ENCODE measurements around the gene PRICKLE3. TPM values are rescaled to one million over a fixed set of nuclear protein-coding genes. Genes with fewer than 3 reads are reported as not detected.

Gene PRICKLE3, protein sequence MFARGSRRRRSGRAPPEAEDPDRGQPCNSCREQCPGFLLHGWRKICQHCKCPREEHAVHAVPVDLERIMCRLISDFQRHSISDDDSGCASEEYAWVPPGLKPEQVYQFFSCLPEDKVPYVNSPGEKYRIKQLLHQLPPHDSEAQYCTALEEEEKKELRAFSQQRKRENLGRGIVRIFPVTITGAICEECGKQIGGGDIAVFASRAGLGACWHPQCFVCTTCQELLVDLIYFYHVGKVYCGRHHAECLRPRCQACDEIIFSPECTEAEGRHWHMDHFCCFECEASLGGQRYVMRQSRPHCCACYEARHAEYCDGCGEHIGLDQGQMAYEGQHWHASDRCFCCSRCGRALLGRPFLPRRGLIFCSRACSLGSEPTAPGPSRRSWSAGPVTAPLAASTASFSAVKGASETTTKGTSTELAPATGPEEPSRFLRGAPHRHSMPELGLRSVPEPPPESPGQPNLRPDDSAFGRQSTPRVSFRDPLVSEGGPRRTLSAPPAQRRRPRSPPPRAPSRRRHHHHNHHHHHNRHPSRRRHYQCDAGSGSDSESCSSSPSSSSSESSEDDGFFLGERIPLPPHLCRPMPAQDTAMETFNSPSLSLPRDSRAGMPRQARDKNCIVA
- polyA plus RNA-seq (ENCODE audit: insufficient read length in 4 of 4), result 1 to 10 TPM; 4.2 to 6.5 (median 4.9) TPM

DNA sequence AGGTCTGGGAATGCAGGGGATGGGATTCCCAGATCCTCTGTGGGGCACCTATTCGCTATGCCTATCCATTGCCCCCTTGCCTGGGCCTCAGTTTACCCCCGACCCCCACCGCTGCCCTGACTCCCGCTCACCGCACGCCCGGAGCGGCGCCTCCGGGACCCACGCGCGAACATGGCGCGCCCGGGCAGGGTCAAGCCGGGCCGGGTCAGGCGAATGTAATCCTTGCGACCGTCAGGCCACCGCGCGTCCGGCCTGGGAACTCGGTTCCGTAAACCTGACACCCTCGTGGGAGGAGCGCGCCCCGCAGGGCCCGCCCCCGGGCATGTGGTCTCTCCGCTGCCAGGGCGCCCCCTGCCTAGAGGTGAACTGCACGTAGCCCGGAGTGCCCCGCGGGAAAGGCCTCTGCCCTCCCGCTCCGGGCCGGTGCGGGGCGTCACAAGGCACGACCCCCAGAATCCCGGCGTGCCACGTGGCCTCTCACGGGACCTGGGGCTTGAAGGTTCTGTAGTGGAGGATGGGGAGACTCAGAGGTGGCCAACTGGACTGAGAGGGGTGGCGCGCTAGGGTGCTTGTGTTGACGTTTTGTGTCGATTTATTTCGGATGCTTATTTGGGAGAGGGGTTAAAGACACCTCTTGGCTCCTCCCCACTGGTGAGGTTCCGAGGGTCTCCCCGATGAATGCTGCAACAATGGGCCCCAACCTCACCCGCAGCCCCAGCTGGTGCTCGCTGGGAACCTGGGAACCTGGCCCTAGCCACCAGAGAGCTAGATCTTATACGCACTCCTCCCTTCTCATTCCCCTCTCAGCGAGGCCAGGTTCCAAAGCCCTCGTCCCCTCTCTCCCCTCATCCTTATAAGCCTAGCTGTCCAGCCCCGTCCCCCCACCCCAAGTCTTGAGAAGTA is at the start of gene PRICKLE3:
Gene PRICKLE3, minus strand, starts transcription at position 249 of the 903 bp plus-strand sequence. Its CDS starts 76 bp downstream, at position 173.
- no peak for DNase-seq (ENCODE audit: low read depth in 4 of 4, low spot score in 2 of 4)

- DNase-seq (ENCODE audit: low read depth in 4 of 4, low spot score in 2 of 4), result no peak
Measured at GRCh38 chrX:49233887-49234555, 47.8 kb upstream of the PRICKLE3 start.

DNA sequence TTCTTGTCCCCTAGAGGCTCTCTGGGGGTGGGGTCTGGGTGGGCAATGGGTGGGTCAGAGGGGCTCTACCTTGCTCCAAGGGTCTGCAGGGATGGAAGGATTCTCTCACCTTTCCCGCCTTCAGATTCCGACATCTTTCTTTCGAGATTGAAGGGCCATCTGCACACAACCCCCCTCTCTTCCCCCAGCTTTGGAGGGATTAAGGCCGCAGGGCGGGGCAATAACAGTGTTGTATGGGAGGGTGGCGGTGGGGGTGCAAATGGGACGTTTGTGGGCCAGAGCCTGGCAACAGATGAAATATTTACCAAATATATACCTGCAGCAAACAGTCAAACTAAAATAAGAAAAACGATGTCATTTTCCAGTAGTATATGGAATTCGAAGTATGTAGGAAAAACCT is 47.0 kb upstream of the PRICKLE3 start, which contains the start of gene CACNA1F:
Gene CACNA1F, minus strand, starts transcription at position 165 of the 400 bp plus-strand sequence. Its CDS starts 31 bp downstream, at position 134.
- no peak for DNase-seq (ENCODE audit: low read depth in 4 of 4, low spot score in 2 of 4)

GRCh38 chrX:49232525-49232924 is 46.4 kb upstream of the PRICKLE3 start:
- DNase-seq (ENCODE audit: low read depth in 4 of 4, low spot score in 2 of 4), result no peak

- DNase-seq (ENCODE audit: low read depth in 4 of 4, low spot score in 2 of 4), result no peak
Measured at GRCh38 chrX:49231333-49232000, 45.3 kb upstream of the PRICKLE3 start.

- no peak for DNase-seq (ENCODE audit: low read depth in 4 of 4, low spot score in 2 of 4)
Measured at GRCh38 chrX:49230500-49231232, 44.5 kb upstream of the PRICKLE3 start.

DNA sequence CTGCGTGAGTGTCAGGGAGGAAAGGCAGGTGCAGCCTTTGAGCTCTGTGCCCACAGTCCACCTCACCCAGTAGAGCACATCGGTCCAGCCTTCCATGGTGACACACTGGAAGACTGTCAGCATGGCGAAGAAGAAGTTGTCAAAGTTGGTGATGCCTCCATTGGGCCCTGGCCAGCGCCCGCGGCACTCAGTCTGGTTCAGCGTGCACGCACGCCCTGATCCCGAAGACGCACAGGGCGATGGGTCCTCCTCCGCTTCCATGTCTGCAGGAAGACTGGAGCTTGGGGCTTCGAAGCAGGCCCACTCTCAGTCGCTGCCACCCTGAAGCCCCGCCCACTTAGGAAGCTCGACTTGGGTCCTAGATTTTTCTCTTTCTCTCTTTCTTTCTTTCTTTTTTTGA is 42.0 kb upstream of the PRICKLE3 start:
- no peak for DNase-seq (ENCODE audit: low read depth in 4 of 4, low spot score in 2 of 4)

DNA sequence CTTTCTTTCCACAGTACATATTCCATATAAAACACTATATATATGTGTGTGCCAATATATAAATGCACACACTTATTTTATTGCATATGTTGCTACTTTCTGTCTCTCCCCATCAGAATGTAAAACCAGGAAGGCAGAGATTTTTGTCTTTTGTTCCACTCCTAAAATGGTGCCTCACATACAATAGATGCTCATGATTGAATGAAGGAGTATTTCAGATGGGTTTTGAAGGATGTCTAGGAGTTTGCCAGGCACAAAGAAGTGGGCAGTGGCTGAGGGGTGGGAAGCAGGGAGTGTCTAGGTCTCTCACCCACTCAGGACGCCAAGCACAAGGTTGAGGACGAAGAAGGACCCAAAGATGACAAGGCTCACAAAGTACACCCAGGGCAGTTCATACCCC is 41.6 kb upstream of the PRICKLE3 start:
- no peak for DNase-seq (ENCODE audit: low read depth in 4 of 4, low spot score in 2 of 4)

- no peak for DNase-seq (ENCODE audit: low read depth in 4 of 4, low spot score in 2 of 4)
Measured at GRCh38 chrX:49226946-49227345, 40.8 kb upstream of the PRICKLE3 start.

DNA sequence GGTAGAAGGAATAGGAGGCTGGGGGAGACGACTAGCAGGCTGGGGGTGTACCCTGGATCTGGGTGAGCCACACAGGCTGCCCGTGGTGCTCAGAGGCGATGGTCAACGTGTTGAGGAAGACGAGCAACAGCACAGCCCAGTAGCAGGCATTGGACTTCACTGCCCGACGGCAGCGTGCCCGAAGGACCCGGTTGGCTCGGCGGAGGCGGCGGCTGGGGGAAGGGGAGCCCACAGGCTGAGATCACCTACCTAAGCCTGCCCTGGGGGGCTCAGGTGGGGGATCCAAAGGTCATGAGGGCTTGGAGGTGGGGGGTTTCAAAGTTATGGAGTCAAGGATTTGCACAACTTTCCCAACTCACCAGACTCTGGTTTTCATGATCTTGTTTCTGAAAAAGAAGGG is 39.7 kb upstream of the PRICKLE3 start:
- DNase-seq (ENCODE audit: low read depth in 4 of 4, low spot score in 2 of 4), result no peak

DNA sequence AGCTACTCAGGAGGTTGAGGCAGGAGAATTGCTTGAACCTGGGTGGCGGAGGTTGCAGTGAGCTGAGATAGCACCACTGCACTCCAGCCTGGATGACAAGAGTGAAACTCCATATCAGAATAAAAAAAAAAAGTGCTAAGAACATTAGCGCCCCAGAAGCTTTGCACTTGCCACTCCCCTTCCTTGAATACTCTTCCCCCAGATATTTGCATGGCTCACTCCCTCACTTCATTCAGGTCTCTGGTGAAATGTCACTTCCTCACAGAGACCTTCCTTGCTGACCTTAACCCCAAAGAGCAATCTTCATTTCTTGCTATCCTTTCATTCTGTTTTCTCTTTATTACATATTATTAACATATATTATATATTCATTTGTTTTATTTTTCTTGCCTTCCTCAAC is 35.7 kb upstream of the PRICKLE3 start:
- DNase-seq (ENCODE audit: low read depth in 4 of 4, low spot score in 2 of 4), result no peak

DNA sequence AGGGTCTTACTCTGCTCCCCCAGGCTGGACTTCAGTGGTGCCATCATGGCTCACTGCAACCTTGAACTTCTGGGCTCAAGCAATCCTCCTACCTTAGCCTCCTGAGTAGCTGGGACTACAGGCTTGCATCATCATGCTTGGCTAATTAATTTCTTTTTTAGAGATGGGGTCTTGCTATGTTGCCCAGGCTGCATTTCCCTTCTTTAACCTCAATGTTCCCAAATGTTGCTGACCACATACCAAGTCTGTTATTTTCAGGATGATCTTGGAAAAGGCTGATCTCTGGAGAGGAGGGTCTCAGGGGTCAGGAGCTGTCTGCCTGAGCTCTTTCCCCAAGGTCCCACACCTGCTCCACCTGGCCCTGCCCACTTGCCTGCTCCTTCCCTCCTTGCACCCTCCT is 33.9 kb upstream of the PRICKLE3 start:
- DNase-seq (ENCODE audit: low read depth in 4 of 4, low spot score in 2 of 4), result no peak

GRCh38 chrX:49214996-49215526 is 28.9 kb upstream of the PRICKLE3 start:
- DNase-seq (ENCODE audit: low read depth in 4 of 4, low spot score in 2 of 4), result no peak

- DNase-seq (ENCODE audit: low read depth in 4 of 4, low spot score in 2 of 4), result no peak
Measured at GRCh38 chrX:49214416-49214815, 28.2 kb upstream of the PRICKLE3 start.

GRCh38 chrX:49212861-49213260 is 26.7 kb upstream of the PRICKLE3 start:
- no peak for DNase-seq (ENCODE audit: low read depth in 4 of 4, low spot score in 2 of 4)

DNA sequence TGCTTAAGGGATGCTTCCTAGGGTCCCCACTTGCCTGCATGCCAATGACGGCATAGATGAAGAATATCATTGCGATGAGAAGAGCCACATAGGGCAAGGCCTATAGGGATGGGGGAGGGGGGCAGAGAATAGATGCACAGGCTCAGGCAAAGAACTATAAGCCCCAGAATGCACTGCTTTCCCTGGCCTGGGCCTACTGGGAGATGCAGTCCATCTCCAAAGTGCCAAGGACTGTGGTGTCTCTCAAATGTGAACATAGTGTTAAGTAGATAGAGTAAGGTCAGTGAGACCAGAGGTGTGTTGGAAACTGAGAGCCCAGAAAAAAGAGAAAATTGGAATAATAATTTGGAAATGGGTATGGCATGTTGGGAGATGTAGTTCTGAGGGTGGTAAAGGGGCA is 26.0 kb upstream of the PRICKLE3 start:
- no peak for DNase-seq (ENCODE audit: low read depth in 4 of 4, low spot score in 2 of 4)

- DNase-seq (ENCODE audit: low read depth in 4 of 4, low spot score in 2 of 4), result no peak
Measured at GRCh38 chrX:49211074-49211473, 24.9 kb upstream of the PRICKLE3 start.

DNA sequence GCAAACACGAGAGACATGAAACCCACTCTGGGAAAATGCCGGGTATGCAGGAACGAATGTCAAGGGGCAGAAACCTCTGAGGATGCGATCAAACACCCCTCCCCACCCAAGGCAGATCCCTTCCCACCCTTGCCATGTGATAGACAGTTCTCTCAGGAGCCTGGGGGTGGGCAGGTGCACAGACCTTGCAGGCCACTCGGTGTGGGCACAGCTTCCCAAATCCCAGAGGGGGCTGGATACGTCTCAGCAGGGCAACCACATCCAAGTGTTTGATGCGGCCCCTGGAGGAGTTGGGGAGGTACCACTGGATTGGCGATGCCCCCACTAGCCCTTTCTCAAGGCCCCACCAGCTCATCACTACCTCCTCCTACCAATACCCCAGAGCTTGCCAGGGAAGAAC is 24.2 kb upstream of the PRICKLE3 start:
- DNase-seq (ENCODE audit: low read depth in 4 of 4, low spot score in 2 of 4), result no peak
